Measurements from ENCODE around the gene CATSPER3. TPM values are rescaled to one million over a fixed set of nuclear protein-coding genes. Genes with fewer than 3 reads are reported as not detected.

CATSPER3 gene
- total RNA-seq, result 0.58 TPM

GRCh38 chr5:134967607-134968006, at the start of gene CATSPER3:
TSS of gene CATSPER3 (plus strand) at chr5:134967907. CDS start at chr5:134967992, 85 bp downstream.

GRCh38 chr5:135033901-135034235, 66.2 kb downstream of the CATSPER3 start, which contains the start of gene PITX1:
TSS of gene PITX1 (minus strand) at chr5:135034228. CDS start at chr5:135033881, 347 bp downstream.

Small RNAs within 50 kb of the gene (small RNA-seq; reads per million reads assigned to genes)
- gene MIR4461 (ENCODE audit: low replicate concordance) (not detected), gene MTND3P25 (ENCODE audit: low replicate concordance) (not detected), gene MTND4LP30 (ENCODE audit: low replicate concordance) (not detected)

Other genes with a start within 250 kb of the CATSPER3 start
- 43.7 TPM for gene CAMLG, start 229.4 kb upstream of the CATSPER3 start, total RNA-seq
- 33.7 TPM for gene DDX46, start 209.1 kb upstream of the CATSPER3 start, total RNA-seq
- gene C5orf24, start 121.9 kb upstream of the CATSPER3 start, total RNA-seq, result 63.1 TPM
- 43.1 TPM for gene TXNDC15, start 93.5 kb upstream of the CATSPER3 start, total RNA-seq
- gene PCBD2, start 62.8 kb upstream of the CATSPER3 start, total RNA-seq, result 11.2 TPM
- gene PITX1, start 66.3 kb downstream of the CATSPER3 start, total RNA-seq, result 3.6 TPM

Data from metanephros (tissue), 2 donors.